HG03457 (cell line): ENCODE measurements around the gene TMEM219.
"Not testable (repeated sequence)": the region's sequence is repeated elsewhere in the genome, so short reads cannot be mapped to it uniquely, and the experiment has no call there.

Experiments used
- ATAC-seq: cut with Tn5 transposase; IDR thresholded peaks from one replicate; pipeline ENCODE4 v1.9.1; 2021; ENCODE audit warnings: moderate number of reproducible peaks; ENCODE audit not compliant: unreplicated experiment

TMEM219 gene

GRCh38 chr16:30010844-30011713 is 49.2 kb downstream of the TMEM219 start, which contains the start of gene DOC2A:
TSS of gene DOC2A (minus strand) at chr16:30011027. CDS start at chr16:30010222, 805 bp downstream.
- ATAC-seq = no peak

- no peak for ATAC-seq
Measured at GRCh38 chr16:30011714-30012504, 50.0 kb downstream of the TMEM219 start.

GRCh38 chr16:30012598-30012997 is 50.7 kb downstream of the TMEM219 start:
- ATAC-seq = not testable (repeated sequence)

GRCh38 chr16:30015450-30015849 is 53.6 kb downstream of the TMEM219 start:
- not testable (repeated sequence) for ATAC-seq

GRCh38 chr16:30016555-30017276 is 54.8 kb downstream of the TMEM219 start:
- no peak for ATAC-seq

GRCh38 chr16:30017277-30017656 is 55.4 kb downstream of the TMEM219 start:
- no peak for ATAC-seq

- not testable (repeated sequence) for ATAC-seq
Measured at GRCh38 chr16:30017937-30018336, 56.1 kb downstream of the TMEM219 start.

- no peak for ATAC-seq
Measured at GRCh38 chr16:30018731-30019158, 56.9 kb downstream of the TMEM219 start.
